HG03520 (cell line): ENCODE data around the gene C2CD2.
A peak's percentile ranks its signal among the peaks of the same experiment; 100 is the strongest.
"Not testable (repeated sequence)": the region's sequence is repeated elsewhere in the genome, so short reads cannot be mapped to it uniquely, and the experiment has no call there.

Experiments
- ATAC-seq: cut with Tn5 transposase; IDR thresholded peaks from one replicate; pipeline ENCODE4 v1.9.1; 2021; ENCODE audit warnings: mild to moderate bottlenecking, moderate library complexity; ENCODE audit not compliant: unreplicated experiment

C2CD2 gene

GRCh38 chr21:41953831-41954653 lies at the start of gene C2CD2:
C2CD2 (minus strand) TSS chr21:41954018; CDS start chr21:41953648, 370 bp downstream.
- peak; percentile 35 for ATAC-seq

- no peak for ATAC-seq
Observed at GRCh38 chr21:42003051-42003461, 49.2 kb upstream of the C2CD2 start.

GRCh38 chr21:42002421-42002958 lies 48.7 kb upstream of the C2CD2 start:
- peak; percentile 81 for ATAC-seq

DNA sequence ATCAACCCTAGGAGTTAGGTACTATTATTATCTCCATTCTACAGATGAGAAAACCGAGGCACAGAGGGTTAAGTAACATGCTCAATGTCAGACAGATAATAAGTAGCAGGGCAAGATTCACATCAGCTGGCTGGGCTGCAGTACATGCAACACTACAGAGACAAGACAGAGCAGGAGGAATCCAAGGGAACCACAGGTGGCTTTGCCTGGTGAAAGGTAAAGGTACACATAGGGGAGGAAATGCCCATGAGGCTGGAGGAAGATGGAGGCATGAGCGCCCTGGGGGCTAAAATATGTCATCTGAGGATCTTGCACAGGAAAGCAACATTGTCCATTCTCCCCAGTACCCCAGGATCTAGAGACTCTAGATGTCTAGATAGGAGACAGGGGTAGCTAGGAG lies 48.0 kb upstream of the C2CD2 start:
- no peak for ATAC-seq

DNA sequence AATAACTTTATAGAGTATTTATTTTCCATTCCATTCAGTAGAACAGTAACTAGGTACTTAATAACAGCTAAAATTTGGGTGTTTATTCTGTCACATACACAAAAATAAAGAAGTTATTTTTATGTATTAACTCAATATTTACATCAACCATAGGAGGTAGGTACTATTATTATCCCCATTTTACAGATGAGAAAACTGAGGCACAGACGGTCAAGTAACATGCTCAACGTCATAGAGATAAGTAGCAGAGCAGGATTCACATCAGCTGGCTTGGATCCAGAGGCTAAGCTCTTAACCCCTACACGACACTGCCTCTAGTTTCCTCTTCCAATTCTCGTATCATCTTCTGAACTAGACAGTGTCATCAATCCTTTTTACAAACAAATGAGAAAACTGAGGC lies 47.1 kb upstream of the C2CD2 start:
- ATAC-seq: no peak

- no peak for ATAC-seq
Observed at GRCh38 chr21:41997657-41998056, 43.8 kb upstream of the C2CD2 start.

GRCh38 chr21:41995577-41995976 lies 41.8 kb upstream of the C2CD2 start:
- no peak for ATAC-seq

DNA sequence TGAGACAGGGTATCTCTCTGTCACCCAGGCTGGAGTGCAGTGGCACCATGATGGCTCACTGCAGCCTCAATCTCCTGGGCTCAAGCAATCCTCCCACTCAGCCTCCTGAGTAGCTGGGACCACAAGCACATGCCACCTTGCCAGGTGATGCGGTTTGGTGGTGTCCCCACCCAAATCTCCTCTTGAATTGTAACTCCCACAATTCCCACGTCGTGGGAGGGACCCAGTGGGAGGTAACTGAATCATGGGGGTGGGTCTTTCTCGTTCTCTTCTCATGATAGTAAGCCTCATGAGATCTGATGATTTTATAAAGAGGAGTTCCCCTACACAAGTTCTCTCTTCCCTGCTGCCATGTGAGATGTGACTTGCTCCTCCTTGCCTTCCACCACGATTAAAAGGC lies 40.8 kb upstream of the C2CD2 start:
- ATAC-seq: not testable (repeated sequence)

DNA sequence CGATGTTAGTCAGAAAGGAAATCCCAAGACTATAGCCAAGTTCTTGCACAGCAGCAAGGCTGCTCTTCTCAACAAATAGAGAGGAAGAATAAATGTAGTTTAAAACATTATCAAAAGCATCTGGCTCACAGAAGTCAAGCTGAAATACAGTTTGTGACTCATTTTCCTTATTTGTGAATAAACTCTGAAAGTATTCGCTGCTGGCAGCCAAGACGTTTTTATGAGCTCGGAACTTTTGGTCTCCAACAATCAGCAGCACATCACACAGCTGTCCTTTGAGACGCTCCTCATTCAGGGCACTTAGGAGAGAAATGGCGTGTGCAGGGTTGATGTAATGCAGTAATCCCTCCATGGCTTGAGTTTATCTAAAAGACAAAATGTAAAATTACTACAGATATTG lies 39.9 kb upstream of the C2CD2 start:
- no peak for ATAC-seq

DNA sequence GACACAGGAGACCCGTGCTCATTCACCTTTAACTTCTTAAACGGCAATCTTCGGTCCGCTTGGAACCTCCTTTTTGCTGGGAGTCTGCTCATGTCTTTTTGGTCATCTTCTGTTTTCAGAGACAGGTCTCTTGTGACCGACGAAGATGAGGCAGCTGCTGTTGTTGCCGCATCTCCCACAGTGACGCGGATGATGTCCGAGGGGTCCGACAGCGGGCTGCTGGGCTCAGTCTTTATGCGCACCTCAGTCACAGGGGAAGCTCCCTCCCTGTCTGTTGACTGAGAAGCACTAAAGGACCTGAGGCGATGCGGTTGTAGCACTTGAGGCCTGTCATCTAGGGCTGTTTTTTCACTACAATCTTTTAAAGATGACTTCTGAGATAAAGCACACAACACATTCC lies 38.8 kb upstream of the C2CD2 start:
- no peak for ATAC-seq

DNA sequence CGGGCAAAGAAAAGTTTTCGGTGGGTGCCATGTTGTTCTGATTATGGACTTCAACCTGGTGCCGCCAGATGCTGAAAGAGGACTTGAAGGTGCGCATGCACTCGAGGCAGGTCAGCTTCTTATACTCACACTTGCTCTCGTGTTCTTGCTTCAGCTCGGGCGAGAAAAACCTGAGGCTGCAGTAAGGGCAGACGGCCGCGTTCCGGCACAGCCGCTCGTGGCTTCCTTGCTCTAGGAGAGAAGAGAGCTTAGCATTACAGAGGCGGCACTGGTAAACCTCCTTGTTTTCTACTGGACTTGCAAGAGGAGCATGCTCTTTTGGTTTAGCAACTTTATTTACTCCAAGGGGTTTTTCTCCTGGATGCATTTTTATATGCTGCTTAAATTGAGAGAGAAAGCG lies 37.8 kb upstream of the C2CD2 start:
- ATAC-seq: no peak

- ATAC-seq: no peak
Observed at GRCh38 chr21:41989698-41990097, 35.9 kb upstream of the C2CD2 start.

DNA sequence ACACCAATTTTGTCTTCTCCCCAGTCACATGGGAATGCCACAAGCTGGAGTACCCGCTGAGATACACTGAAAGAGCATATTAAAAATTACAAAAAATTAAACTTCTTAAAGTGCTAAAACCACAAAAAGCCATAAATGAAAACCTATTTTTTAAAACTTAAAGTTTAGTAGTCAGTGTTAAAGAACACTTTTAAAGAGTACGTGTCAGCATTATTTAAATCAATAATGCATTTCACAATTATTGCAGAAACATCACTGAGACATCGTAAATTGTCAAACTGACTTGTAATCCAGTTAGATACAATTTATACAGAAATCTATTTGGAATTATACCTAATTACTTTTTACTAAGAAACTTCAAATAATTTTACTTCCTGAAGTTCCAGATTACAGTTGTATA lies 33.5 kb upstream of the C2CD2 start:
- no peak for ATAC-seq

DNA sequence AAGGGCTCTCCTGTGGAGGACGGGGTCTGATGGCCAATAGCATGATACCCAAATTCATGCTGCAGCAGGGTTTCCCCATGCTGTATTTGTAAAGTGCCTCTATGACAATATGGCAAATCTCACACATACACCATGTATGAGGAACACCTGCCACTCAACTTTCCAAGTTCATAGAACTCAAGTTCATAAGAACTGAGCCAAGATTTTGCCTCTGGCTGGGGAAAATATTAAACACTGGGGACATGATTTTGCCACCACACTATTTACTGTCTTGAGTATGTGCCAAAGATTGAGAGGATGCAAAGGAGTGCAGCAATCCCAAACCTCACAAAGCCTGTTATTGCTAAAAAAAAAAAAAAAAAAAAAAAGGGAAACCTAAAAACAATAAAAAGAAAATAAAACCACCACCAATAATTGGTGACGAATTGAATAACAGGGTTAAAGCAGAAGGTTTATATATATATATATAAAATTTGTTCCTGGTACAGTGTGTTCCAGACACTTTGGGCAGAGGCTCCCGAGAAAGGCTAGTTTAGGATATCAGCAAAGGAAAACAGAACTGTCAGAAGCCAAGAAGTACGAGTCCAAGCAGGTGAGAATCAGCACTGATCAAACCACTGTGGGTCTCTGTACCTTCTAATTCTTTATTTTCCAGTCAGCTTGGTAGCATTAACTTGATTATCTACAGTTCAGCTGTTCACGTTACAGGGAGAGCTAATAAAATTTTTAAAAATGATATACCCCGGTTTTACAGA lies 32.0 kb upstream of the C2CD2 start:
- no peak for ATAC-seq

GRCh38 chr21:41983229-41983628 lies 29.4 kb upstream of the C2CD2 start:
- ATAC-seq: no peak

DNA sequence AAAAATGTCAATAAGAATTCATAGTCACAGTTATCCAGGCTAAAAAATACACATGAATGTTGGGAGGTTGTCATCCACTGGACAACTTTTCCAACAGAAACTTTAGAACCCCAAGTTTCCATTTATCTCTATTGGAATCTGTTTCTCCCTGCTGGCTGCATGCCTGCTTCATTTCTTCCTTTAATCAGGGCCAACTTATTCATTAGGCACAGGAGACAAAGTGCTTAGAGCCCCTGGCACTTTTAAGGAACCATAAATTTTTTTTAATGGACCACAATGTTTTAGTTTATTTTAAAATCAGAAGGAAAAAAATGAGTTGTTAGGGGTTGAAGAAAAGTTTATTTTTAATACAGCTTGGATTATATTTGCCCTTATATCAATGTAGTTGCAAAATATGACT lies 26.7 kb upstream of the C2CD2 start:
- no peak for ATAC-seq

- ATAC-seq: no peak
Observed at GRCh38 chr21:41979751-41980369, 26.0 kb upstream of the C2CD2 start.

- no peak for ATAC-seq
Observed at GRCh38 chr21:41979335-41979734, 25.5 kb upstream of the C2CD2 start.

- ATAC-seq: no peak
Observed at GRCh38 chr21:41977034-41977950, 23.5 kb upstream of the C2CD2 start.

- no peak for ATAC-seq
Observed at GRCh38 chr21:41976611-41977010, 22.8 kb upstream of the C2CD2 start.
